ENCODE measurements around the gene UQCC2. TPM values are rescaled to one million over a fixed set of nuclear protein-coding genes. Genes with fewer than 3 reads are reported as not detected.

Gene UQCC2
- total and polyA plus RNA-seq, 2 of the 8 experiments (the other 6 are each of a cell fraction or from before 2014, with no cell fraction given) = 52.1 to 104 TPM

DNA sequence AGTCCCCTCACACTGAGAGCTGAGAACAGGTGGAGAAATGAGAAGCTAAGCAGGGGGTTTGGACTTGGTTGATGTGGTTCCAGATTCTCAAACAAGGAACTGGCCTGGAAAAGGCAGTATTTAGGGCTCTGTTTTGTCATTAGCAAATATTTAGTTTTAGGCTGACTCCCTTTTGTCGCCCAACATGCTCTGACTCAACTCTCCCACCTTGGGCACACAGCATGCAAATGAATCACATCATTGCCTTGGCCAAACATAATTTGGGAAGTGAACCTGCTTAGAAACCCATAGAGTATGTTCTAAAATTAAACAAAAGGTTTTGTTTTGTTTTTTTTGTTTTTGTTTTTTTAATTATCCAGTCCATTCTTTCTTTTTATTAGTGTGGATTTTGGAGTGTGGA, 9.5 kb upstream of the UQCC2 start:
- Histone ChIP-seq H2BK12ac (ENCODE audit: low read depth, low read length) (no peak overlapping the region), H3K4me1 (replicated peaks in 1 of 4; ENCODE audit: control insufficient read depth in 3 of 4, insufficient read depth in 4 of 4, low read length in 3 of 4) (peaks cover 1 to 8% (median 4%) of the 10 kb centered on the region in 4 experiments; a peak in 5 of 7 replicates), H3K27me3 (replicated peaks in 1 of 4; ENCODE audit: control insufficient read depth in 3 of 4, extremely low read depth in 1 of 4, insufficient read depth in 3 of 4, low read length in 3 of 4) (no peaks in the 10 kb centered on the region), H3K27ac (ENCODE audit: low read depth, low read length) (no peak overlapping the region), H3K36me3 (ENCODE audit: control insufficient read depth in 2 of 4, insufficient read depth in 4 of 4, low read length in 3 of 4) (no peaks in the 10 kb centered on the region), H3K23me2 (ENCODE audit: low read depth, low read length) (no peaks in the 10 kb centered on the region), H3K56ac (replicated peaks; ENCODE audit: insufficient read length, low read depth, low read length) (no peak overlapping the region), H3K23ac (ENCODE audit: insufficient read length) (no peak overlapping the region), H4K5ac (ENCODE audit: insufficient read length, low read depth, low read length) (no peak overlapping the region), H3K9ac (replicated peaks in 1 of 4; ENCODE audit: extremely low read depth in 1 of 4, low read depth in 3 of 4, low read length in 3 of 4) (no peak overlapping the region), H2BK15ac (ENCODE audit: low read length) (no peak overlapping the region), H3K79me1 (ENCODE audit: low read depth, low read length) (no peaks in the 10 kb centered on the region), H2AK5ac (ENCODE audit: low read depth, low read length) (no peak overlapping the region), H4K8ac (ENCODE audit: extremely low read depth, insufficient read depth, low read length) (no peak overlapping the region), H3K14ac (ENCODE audit: insufficient read length) (no peak overlapping the region), H3K4me2 (ENCODE audit: insufficient read depth in 1 of 2, low read depth in 2 of 2, low read length in 2 of 2) (no peak overlapping the region), H2BK20ac (ENCODE audit: low read length) (no peak overlapping the region), H3K9me3 (ENCODE audit: insufficient read depth in 2 of 2, low read depth in 1 of 2, low read length in 1 of 2) (no peaks in the 10 kb centered on the region), H3K18ac (ENCODE audit: extremely low read depth, low read length) (no peak overlapping the region), H3K4ac (replicated peaks; ENCODE audit: insufficient read length, low read depth, low read length) (no peak overlapping the region), H2BK5ac (ENCODE audit: low read depth, low read length) (no peak overlapping the region), H3K4me3 (ENCODE audit: extremely low read depth in 1 of 4, insufficient read depth in 2 of 4, low read depth in 3 of 4, low read length in 4 of 4) (no peak overlapping the region), H4K20me1 (replicated peaks in 1 of 2; ENCODE audit: control insufficient read depth in 1 of 2, insufficient read depth in 2 of 2, low read length in 2 of 2) (no peaks in the 10 kb centered on the region), H2BK120ac (replicated peaks; ENCODE audit: low read depth, low read length) (no peak overlapping the region), H2AFZ (ENCODE audit: low read length) (no peak overlapping the region), H4K91ac (replicated peaks; ENCODE audit: insufficient read length, low read length) (no peak overlapping the region), H3K79me2 (ENCODE audit: control insufficient read depth in 1 of 2, insufficient read depth in 2 of 2, low read length in 2 of 2) (no peaks in the 10 kb centered on the region)
- DNase-seq (ENCODE audit: low read depth in 1 of 2, low spot score in 2 of 2) (no peak), FAIRE-seq (no peak)
- ChIA-PET CTCF (ENCODE audit: partially characterized antibody) (interaction anchor here (0.8 to 2.0 kb wide), 5 partner anchors 10 to 136 kb away, joined by 3 to 8 read pairs (median 3); partner anchors contain the start of gene UQCC2), POLR2A (ENCODE audit: partially characterized antibody) (no interaction called here)
- 88% methylated on average over 1 of the region's 1 CpG; no CpG with 5 or more reads in 1 of the 2 experiments for WGBS, 2 experiments (ENCODE audit: extremely low coverage in 1 of 2, insufficient coverage in 1 of 2, insufficient read length in 1 of 2, insufficient replicate concordance in 2 of 2, low coverage in 1 of 2, low lambda C conversion rate in 2 of 2, missing lambda C conversion rate in 1 of 2)
- TF ChIP-seq RFX5 (IDR thresholded peaks at IDR 0.05; ENCODE audit: borderline replicate concordance, low read depth, low read length) (no peak), POLR2A (IDR thresholded peaks at IDR 0.05; ENCODE audit: control extremely low read depth in 1 of 2, low read depth in 2 of 2, low read length in 2 of 2) (no peak), BACH1 (IDR thresholded peaks at IDR 0.05; ENCODE audit: low read length) (no peak), RNF2 (IDR thresholded peaks at IDR 0.05; ENCODE audit: borderline replicate concordance, low read depth, low read length, missing control alignments, poor library complexity, severe bottlenecking) (no peak), HDAC2 (IDR thresholded peaks at IDR 0.05; ENCODE audit: borderline replicate concordance in 1 of 2, low read depth in 2 of 2, low read length in 2 of 2) (no peak), RAD21 (IDR thresholded peaks at IDR 0.05 in 1 of 2, conservative IDR thresholded peaks at IDR 0.05 in 1 of 2; ENCODE audit: low read depth in 2 of 2, low read length in 2 of 2) (no peak), TAF1 (IDR thresholded peaks at IDR 0.05; ENCODE audit: low read depth, low read length) (no peak), BCL11A (IDR thresholded peaks at IDR 0.05; ENCODE audit: low read depth in 2 of 2, low read length in 2 of 2) (no peak)
- TF ChIP-seq, protein P1, sequence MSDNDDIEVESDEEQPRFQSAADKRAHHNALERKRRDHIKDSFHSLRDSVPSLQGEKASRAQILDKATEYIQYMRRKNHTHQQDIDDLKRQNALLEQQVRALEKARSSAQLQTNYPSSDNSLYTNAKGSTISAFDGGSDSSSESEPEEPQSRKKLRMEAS (IDR thresholded peaks at IDR 0.05) = no peak
